Femur (tissue), 1 donor: ENCODE data around the gene DLG5.

Source experiments
- DNase-seq: peaks from one replicate; pipeline ENCODE4 v3.0.0-alpha.2; 2017

DLG5 gene

GRCh38 chr10:77742172-77742571 is 184.4 kb downstream of the DLG5 start:
- DNase-seq = no peak

GRCh38 chr10:77741746-77742145 is 184.8 kb downstream of the DLG5 start:
- DNase-seq = no peak
